Panc1 (cell line): ENCODE data around the gene SRMS. TPM values are rescaled to one million over a fixed set of nuclear protein-coding genes. Genes with fewer than 3 reads are reported as not detected.

ENCODE experiments used
- ATAC-seq: fragments of 200-7000 bp; cut with Tn5 transposase; 2 replicates; pipeline ENCODE4 v1.9.1; 2020; ENCODE audit warnings: mild to moderate bottlenecking, moderate library complexity
- BruUV-seq: library from RNA; stranded (reverse); fragments of 400-500 nt; replicated peaks from 2 replicates; lab custom pipeline; 2021; lab: Mats Ljungman, UMichigan
- CTCF ChIA-PET: fragments of 300-600 bp; sonication (Branson Sonifier 250); formaldehyde crosslinking; loops from one replicate; lab custom pipeline; 2022; ENCODE audit warnings: antibody characterized with exemption; lab: Charles Lee
- POLR2A ChIA-PET: fragments of 300-600 bp; sonication (Branson Sonifier 250); formaldehyde crosslinking; loops from one replicate; lab custom pipeline; 2022; ENCODE audit warnings: antibody characterized with exemption; lab: Charles Lee
- DNase-seq: peaks from one replicate; pipeline ENCODE4 v3.0.0-alpha.2; 2010; ENCODE audit warnings: low read depth, low spot score
- H3K27ac ChIP-seq: 2 replicates; pipeline ENCODE4 v1.5.1; 2011; ENCODE audit warnings: mild to moderate bottlenecking, low read length, inconsistent platforms
- H3K27me3 ChIP-seq: fragments of 200-500 bp; sonication (Bioruptor generic); 2 replicates; pipeline ENCODE4 v1.6.0; 2014; ENCODE audit warnings: low read length, inconsistent platforms; ENCODE audit not compliant: control insufficient read depth, insufficient read depth
- H3K36me3 ChIP-seq: fragments of 200-500 bp; sonication (Bioruptor generic); 2 replicates; pipeline ENCODE4 v1.5.1; 2014; ENCODE audit warnings: inconsistent platforms, mild to moderate bottlenecking, low read length, moderate library complexity; ENCODE audit not compliant: control insufficient read depth, insufficient read depth
- H3K4me1 ChIP-seq: 2 replicates; pipeline ENCODE4 v1.5.1; 2011; ENCODE audit warnings: inconsistent platforms, mild to moderate bottlenecking, low read length, moderate library complexity; ENCODE audit not compliant: control insufficient read depth, insufficient read depth
- H3K4me3 ChIP-seq, 2 experiments: 2 replicates each; pipeline ENCODE4 v1.5.1; 2011 to 2012; ENCODE audit warnings: low read depth in 2 of 2, low read length in 2 of 2, mild to moderate bottlenecking in 2 of 2, inconsistent platforms in 1 of 2, moderate library complexity in 1 of 2
- H3K9me3 ChIP-seq: fragments of 200-500 bp; sonication (Bioruptor generic); 2 replicates; pipeline ENCODE4 v1.5.1; 2014; ENCODE audit warnings: low read depth, mild to moderate bottlenecking, inconsistent platforms, low read length, moderate library complexity; ENCODE audit not compliant: control insufficient read depth, insufficient read depth
- CTCF ChIP-seq: fragments of 450-650 bp; IDR thresholded peaks from 2 replicates; pipeline ENCODE4 v1.5.1; 2017; ENCODE audit warnings: mild to moderate bottlenecking
- POLR2AphosphoS5 ChIP-seq: IDR thresholded peaks from 2 replicates; pipeline ENCODE4 v1.6.1; 2012; ENCODE audit warnings: mild to moderate bottlenecking, low read depth, low read length, moderate library complexity
- REST ChIP-seq, 2 experiments: IDR thresholded peaks; 2 replicates each; pipeline ENCODE4 v1.6.1; 2011 to 2012; ENCODE audit warnings: low read depth in 2 of 2, control low read depth in 1 of 2, low read length in 1 of 2, mild to moderate bottlenecking in 1 of 2, moderate library complexity in 1 of 2; ENCODE audit not compliant: insufficient read depth in 1 of 2
- SIN3A ChIP-seq: IDR thresholded peaks from 2 replicates; pipeline ENCODE4 v1.6.1; 2012; ENCODE audit warnings: low read depth, mild to moderate bottlenecking, low read length, moderate library complexity, borderline replicate concordance; ENCODE audit not compliant: insufficient read depth
- TCF7L2 ChIP-seq: IDR thresholded peaks from 2 replicates; pipeline ENCODE4 v1.6.1; 2011; ENCODE audit warnings: mild to moderate bottlenecking, low read depth, low read length, inconsistent platforms
- in situ Hi-C: cut with HindIII; loops from 2 replicates; pipeline ENCODE4 v1.10.0; 2016; ENCODE audit warnings: low sequenced_read_pairs, low pct_unique_long_range_greater_than_20kb
- intact Hi-C: fragments of 100-400 bp; cut with micrococcal nuclease; formaldehyde crosslinking; loops from one replicate; pipeline ENCODE4 v1.10.0; 2022; ENCODE audit not compliant: unreplicated experiment
- total RNA-seq: library from RNA; stranded (reverse); gene quantifications from one replicate; pipeline ENCODE4 v1.2.1, GENCODE V29; 2021; ENCODE audit not compliant: unreplicated experiment

Gene SRMS
- total RNA-seq, 1 experiment from 2014 or later = not detected

GRCh38 chr20:63580796-63581461 is 33.4 kb upstream of the SRMS start:
- H3K4me3 ChIP-seq = no peak overlapping the region
- intact Hi-C loops (no loop called here), in situ Hi-C loops (no loop called here)
- CTCF ChIA-PET = interaction anchor here (0.6 kb wide), 1 partner anchor 61 kb away, joined by 3 read pairs; no protein-coding TSS in a partner anchor
- DNase-seq (peak; percentile 32), ATAC-seq (peak; percentile 81)
- H3K27ac ChIP-seq = no peak overlapping the region
- no TSS peak for BruUV-seq
- POLR2A ChIA-PET = no interaction called here
- no peaks in the 10 kb centered on the region for H3K27me3 ChIP-seq
- no peaks in the 10 kb centered on the region for H3K9me3 ChIP-seq
- H3K36me3 ChIP-seq = no peaks in the 10 kb centered on the region
- no peaks in the 10 kb centered on the region for H3K4me1 ChIP-seq
- TF ChIP-seq TCF7L2 (no peak), SIN3A (no peak), POLR2AphosphoS5 (no peak), CTCF (no peak), REST (IDR thresholded peaks at IDR 0.05; ENCODE audit: insufficient read depth in 1 of 2, low read depth in 2 of 2, low read length in 1 of 2) (no peak)

GRCh38 chr20:63579017-63579694 is 31.6 kb upstream of the SRMS start:
- no peaks in the 10 kb centered on the region for H3K36me3 ChIP-seq
- peaks cover 10% of the 10 kb centered on the region for H3K4me1 ChIP-seq
- in situ Hi-C loops (no loop called here), intact Hi-C loops (no loop called here)
- BruUV-seq = no TSS peak
- DNase-seq = no peak
- POLR2A ChIA-PET = no interaction called here
- ATAC-seq = no peak
- no peaks in the 10 kb centered on the region for H3K9me3 ChIP-seq
- H3K27ac ChIP-seq = no peak overlapping the region
- no peaks in the 10 kb centered on the region for H3K27me3 ChIP-seq
- CTCF ChIA-PET = no interaction called here
- no peak overlapping the region for H3K4me3 ChIP-seq
- no peak for TF ChIP-seq SIN3A
- no peak for TF ChIP-seq POLR2AphosphoS5
- no peak for TF ChIP-seq REST (IDR thresholded peaks at IDR 0.05; ENCODE audit: insufficient read depth in 1 of 2, low read depth in 2 of 2, low read length in 1 of 2)
- TF ChIP-seq TCF7L2 = no peak
- TF ChIP-seq CTCF = no peak
